Left forelimb (tissue), 1 donor: ENCODE measurements around the gene PRUNE1.
A peak's percentile ranks its signal among the peaks of the same experiment; 100 is the strongest.

Experiments
- DNase-seq: peaks from one replicate; pipeline ENCODE4 v3.0.0-alpha.2; 2018; ENCODE audit warnings: low spot score

PRUNE1 gene

DNA sequence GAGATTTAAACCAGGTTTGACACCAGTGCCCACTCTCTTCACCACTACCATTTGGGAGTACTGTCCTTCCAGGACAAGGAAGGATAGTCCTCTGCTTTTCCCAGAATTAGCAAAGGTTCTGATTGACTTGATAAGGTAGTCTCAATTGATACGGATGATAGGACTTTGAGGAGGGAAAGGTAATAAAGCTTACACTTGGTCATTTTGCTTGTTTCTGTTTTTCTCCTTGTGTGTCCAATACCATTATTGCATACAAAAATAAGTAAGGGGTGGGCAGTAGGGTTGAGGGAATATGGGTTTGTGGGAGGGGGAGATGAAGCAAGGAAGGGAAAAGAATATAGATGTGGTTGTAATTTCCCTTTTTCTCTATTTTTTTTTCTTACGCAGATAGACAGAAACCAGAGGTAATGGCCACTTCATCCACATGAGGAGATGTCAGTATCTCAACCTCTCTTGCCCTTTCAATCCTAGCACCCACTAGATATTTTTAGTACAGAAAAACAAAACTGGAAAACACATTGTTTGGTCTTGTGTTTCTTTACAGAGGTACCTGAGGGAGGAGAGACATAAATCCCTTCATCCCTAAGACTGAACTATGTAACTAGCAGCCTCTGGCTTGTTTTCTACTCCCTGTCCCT, 41.9 kb downstream of the PRUNE1 start:
- DNase-seq, result no peak

DNA sequence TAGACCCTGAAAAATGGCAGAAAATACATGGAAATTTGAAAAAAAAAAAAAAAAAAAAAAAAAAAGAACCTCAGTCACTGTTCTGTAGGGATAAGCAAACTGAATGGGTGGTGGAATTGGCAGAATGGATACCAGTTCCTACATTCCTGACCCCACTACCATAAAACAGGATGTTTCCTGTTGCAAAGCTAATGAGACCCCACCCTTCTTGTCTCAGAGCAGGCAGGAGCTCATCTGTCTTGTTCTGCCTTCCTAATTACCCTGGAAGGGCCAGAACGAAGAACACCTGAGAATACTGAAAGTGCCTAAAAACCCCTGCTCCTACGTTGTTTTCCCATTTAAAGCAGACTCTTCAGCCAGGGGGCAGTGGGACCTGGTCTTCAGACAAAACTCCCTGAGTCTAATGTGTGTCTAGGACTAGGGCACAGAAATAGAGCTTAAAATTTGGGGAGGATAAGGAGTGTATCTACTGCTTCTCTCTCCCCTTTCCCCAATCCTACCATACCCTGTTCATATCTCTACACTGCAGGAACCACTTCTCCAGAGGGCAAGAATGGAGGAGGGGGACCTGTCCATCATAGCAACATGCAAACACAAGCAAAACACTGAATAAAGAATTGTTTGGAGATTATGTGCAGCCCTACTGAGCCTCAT, 43.2 kb downstream of the PRUNE1 start:
- DNase-seq, result no peak

- DNase-seq, result no peak
Measured at GRCh38 chr1:151054971-151055547, 46.8 kb downstream of the PRUNE1 start.

- no peak for DNase-seq
Measured at GRCh38 chr1:151055581-151055980, 47.3 kb downstream of the PRUNE1 start.

DNA sequence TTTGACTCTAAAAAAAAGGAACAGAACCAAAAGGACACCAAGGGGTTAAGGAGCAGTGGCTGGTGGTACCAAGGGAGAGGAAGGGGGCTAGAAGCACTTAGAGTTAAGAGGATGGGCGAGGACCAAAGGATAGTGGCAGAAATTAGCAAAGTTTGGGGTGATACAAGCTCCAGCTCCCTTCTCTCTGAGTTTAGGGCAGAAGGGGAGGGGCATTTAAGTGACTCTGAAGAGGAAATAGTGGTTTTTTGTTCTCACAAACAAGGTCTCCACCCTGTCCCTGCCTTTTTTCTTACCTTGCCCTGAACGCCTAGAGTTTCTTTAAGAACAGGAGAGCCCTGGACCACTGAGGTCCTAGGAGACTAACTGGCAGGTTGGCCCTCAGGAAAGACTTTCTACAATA, 47.9 kb downstream of the PRUNE1 start:
- DNase-seq, result no peak

DNA sequence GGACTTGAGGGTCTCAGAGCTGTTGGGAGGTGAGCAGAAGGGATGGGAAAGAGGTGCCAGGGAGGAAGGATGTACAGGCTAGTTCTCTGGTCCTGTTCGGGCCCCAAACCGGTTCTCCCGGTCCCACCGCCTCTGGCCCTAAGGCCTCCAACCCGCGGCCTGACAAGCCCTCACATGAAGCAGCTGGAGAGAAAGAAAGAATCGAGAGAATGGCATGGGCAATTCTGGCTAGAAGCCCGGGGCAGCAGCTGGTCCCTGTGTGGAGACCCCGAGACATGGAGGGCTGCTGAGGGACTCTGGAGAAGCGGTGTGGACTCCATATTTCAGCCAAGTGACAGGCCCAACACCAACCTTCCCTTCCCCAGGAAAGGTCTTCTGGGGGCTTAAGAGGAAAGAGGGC, 50.4 kb downstream of the PRUNE1 start:
- DNase-seq, result peak; percentile 73

- peak; percentile 92 for DNase-seq
Measured at GRCh38 chr1:151059109-151060006, 51.1 kb downstream of the PRUNE1 start, which contains the start of gene CDC42SE1. Gene CDC42SE1, minus strand, starts transcription at chr1:151059622. Its CDS starts 3,892 bp downstream, at chr1:151055730.

DNA sequence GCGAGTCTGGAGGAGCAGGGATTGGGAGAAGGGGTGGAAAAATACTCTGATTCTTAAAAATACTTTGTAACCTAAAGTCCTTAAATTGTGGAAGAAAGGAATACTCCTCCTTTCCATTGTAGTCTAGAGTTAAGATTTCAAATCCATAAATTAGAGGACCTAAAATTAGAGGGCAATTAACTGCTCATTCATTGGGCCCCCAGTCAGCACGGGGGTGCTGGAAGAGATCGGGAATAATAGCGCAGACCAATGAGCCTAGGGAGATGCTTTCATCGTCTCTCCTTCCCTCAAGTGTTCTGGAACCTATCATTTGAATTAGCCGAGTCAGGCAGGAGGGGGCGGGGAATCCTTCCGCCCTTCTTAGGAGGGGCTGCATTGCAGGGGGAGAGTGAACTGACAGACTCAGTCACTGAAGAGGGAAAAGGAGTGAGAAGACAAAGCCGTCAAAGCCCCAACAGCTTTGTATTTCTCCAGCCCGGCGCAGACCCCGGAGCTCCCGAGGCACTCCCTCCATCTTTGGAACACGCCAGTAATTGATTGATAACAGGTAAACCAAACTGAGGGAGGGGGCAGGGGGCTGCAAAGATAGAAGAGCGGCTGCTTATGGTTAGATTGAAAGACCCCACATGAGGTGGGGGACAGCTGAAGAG, 51.9 kb downstream of the PRUNE1 start, which contains the start of gene MLLT11:
Gene MLLT11 (plus strand): TSS at position 391 of the 650 bp plus-strand sequence. CDS start 6,828 bp downstream, outside the sequence.
- peak; percentile 84 for DNase-seq

DNA sequence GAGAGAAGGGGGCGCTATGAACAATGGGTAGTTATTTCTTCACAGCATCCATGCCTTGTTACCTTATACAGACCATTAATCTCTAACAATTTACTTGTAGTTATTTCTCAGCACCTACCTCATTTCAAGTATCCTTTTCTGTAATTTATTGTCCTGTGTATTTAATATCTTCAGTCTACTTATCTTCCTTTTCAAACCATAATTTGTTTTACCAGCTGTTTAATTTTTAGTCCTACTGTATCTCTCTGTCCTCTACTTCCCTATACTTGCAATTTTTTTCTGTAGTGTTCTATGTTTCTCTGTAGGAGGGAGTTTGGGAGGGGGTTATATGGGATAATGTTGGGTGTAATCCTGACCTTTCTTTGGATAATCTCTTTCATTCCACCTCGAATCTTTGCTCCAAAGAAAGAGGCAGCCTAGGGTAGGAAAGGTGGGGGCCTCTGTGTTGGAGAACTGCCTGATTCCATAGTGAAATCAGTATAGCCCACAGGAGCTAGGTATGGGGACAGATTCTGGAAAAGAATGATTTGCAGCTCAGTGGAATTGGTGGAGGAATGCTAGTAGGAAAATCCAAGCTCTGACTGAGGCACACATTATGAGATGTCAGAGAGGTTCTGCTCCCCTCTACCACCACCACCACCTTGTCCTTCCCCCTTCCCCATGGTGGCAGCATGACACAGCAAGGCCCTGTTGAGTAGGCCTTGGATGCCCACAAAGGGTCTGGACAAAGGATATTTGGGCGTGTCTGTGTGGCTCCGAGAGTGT, 52.6 kb downstream of the PRUNE1 start:
- DNase-seq, result no peak

GRCh38 chr1:151061704-151062103, 53.5 kb downstream of the PRUNE1 start:
- no peak for DNase-seq

- no peak for DNase-seq
Measured at GRCh38 chr1:151062741-151063371, 54.6 kb downstream of the PRUNE1 start.

DNA sequence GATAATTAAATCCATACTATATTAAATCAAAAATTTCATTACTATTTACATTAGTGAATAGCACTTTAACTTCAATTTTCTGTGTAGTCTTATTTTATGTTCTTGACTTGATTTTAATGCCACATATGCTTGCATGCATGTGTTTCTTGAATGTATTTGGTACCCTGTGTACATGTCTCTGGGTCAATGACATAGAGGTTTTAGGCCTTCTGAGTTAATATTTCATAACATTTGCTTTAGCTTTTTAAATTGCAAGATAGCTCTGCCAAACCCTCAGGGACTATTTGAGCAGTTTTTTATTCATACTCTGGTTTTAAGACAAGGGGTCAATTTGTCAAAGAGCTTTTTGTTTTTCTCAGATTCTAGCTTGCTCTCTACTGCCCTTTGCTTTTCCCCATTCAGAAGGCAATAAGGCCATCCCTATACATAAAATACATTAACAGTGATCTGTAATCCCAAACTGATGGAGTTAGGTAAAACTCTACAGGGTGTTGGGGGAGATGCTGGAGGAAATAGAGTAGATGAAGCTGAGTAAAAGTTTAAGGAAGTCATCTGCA, 56.9 kb downstream of the PRUNE1 start:
- DNase-seq, result no peak

- DNase-seq, result no peak
Measured at GRCh38 chr1:151067185-151067584, 58.9 kb downstream of the PRUNE1 start.

- no peak for DNase-seq
Measured at GRCh38 chr1:151069103-151069486, 60.8 kb downstream of the PRUNE1 start.

DNA sequence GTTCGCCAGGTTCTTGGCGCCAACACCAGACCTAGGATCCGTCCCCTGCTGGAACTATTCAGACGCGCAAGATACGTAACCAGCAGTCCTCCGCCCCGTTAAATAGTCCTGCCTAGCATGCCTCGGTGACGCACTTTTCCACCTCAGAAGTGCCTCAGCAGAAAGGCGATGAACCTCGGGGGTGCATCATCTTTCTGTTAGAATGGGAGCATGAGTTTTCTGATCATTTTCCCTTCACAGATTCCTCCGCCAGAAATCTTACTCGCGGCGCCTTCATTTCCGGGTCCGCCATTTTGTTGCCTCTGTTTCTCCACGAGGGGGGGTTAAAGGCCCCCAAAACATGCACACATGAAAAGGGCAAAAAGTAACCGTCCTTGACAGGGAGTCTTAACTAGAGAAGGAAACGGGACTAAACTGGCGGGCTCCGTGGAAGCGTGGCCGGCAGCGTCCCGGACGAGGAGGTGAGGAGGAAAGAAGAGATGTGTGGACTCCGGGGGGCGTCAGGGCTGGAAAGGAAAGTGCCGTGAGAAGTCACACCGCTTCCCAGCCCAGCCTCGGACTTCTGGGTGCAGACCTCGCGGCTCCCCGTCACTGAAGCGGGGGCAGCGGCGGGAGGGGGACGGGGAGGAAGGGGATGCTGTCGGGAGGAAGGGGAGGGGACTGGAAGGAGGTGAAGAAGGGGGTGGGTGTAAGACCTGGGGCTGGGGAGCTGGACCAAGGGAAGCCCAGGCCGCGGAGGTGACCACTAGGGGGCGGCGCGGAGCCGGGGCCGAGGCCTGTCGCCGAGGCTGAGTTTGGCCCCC, 62.4 kb downstream of the PRUNE1 start, which contains the start of gene GABPB2:
Gene GABPB2 (plus strand): TSS at position 288 of the 803 bp plus-strand sequence. CDS start 17,429 bp downstream, outside the sequence.
- DNase-seq, result peak; percentile 96

GRCh38 chr1:151072224-151072623, 64.0 kb downstream of the PRUNE1 start:
- no peak for DNase-seq
